Activated naive CD8-positive, alpha-beta T cell treated with anti-CD3 and anti-CD28 coated beads, Interleukin-2, amount 50 U/mL, for 16 hours (primary cell): Measurements from ENCODE around the gene METAP1D.
"Not testable (repeated sequence)": the region's sequence is repeated elsewhere in the genome, so short reads cannot be mapped to it uniquely, and the experiment has no call there.

Source experiments
- DNase-seq: peaks from one replicate; pipeline ENCODE4 v3.0.0-alpha.2; 2020; ENCODE audit warnings: low read depth, low spot score

The METAP1D gene

DNA sequence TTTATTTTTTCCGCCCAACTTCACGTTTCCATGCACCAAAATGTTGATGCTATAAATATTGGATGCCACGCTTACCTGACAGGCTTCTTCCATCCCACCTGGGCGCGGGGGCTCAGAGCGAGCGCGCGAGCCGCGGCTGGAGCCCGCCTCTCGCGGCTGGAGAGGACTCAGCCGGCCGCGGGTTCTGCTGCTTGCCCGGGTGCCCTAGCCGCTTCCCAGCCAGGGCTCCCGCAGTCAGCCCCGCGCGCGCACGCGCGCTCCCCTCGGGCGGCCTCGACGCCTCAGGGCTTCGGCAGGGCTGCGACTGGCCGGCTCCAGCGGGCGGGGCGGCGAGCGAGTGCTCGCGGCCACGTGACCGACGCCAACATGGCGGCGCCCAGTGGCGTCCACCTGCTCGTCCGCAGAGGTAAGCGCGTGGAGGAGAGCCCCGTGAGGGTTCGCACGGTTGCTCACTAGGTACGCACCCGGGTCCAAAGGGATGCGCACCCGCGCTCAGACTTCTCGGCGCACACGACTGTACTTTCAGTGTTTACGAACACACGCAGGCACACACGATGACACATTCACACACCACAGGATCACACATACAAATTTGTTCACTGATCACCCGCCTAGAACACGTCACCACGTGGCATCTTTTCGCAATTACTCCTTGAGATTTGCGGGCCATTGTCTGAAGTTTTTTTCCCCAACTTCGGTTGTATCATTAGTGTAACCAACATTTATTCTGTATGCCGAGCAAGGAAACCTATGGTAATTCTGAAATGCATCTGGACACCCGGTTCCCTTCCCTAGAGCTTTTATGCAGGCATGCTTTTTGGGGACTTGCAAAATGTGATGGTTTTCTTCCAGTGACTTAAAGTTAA lies at the start of gene METAP1D:
Gene METAP1D (plus strand): TSS at position 350 of the 866 bp plus-strand sequence. CDS start 17 bp downstream, at position 367.
- DNase-seq, result peak; percentile 73

DNA sequence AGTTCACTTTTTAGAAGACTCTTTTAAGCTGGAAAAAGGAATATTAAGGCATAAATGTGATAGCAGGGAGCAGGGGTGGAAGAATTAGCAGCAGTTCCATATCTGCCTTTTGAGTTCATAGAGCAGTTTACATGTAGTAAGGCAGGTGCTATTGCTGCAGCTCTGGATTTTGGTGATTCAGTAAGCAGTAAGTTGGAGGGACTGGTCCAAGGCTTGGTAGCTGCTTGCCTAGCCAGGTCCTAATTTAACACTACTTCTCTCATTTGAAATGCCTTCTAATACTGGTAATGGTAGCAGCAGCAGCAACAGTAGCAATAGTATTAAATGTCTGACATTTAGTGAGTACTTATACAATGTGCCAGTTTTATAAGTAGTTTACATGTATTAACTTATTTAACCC lies 47.5 kb upstream of the METAP1D start:
- DNase-seq, result no peak

DNA sequence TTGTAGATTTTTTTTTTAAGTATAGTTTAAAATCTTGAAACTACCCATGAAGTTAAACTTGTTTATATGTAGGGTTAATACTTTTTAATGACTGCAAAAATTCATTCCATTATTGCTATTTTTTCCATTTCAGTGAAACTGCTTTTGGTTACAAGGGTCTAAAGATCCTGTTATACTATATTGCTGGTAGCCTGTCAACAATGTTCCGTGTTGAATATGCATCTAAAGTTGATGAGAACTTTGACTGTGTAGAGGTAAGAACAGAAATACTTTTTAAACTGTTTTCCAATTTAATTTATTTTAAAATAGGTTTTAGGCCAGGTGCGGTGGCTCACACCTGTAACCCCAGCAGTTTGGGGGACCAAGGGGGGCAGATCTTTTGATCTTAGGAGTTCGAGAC lies 47.0 kb upstream of the METAP1D start:
- no peak for DNase-seq

DNA sequence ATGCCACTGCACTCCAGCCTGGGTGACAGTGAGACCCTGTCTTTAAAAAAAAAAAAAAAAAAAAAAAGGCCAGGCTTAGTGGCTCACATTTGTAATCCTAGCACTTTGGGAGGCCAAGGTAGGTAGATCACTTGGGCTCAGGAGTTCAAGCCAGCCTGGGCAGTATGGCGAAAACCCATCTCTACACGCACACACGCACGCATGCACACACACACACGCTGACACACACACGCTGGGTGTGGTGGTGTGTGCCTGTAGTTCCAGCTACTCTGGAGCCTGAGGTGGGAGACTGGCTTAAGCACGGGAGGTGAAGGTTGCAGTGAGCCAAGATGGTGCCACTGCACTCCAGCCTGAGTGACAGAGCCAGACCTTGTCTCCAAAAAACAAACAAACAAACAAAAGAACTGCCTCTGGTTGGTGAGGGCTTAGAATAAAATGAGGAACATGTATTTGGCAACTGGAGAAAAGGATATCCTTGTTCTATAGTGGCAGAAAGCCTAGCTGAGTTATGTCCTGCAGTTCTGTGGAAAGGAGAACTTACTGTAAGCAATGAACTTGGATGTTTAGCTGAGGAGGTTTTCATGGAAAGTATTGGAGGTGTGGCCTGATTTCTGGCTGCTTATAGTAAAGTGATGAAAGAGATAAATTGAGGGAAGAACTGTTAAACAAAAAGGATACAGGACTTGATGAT lies 43.5 kb upstream of the METAP1D start:
- DNase-seq, result no peak

DNA sequence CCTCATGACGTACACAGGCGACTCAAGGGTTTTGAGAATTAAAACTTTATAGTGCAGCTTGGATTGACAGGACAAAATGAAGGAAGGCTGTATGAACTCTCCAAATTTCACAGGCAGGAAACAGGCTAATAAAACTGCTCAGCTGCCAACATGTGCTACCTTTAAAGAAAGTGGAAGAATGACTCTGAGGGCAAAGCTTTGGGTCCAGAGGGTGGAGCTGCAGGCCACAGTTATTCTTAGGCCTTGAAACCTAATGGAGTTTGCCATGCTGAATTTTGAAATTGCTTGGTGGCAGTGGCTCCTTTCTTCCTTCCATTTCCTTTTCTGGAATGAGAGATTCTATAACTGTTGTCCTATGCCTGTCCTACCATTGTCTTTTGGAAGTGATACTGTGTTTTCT lies 42.7 kb upstream of the METAP1D start:
- DNase-seq, result no peak

DNA sequence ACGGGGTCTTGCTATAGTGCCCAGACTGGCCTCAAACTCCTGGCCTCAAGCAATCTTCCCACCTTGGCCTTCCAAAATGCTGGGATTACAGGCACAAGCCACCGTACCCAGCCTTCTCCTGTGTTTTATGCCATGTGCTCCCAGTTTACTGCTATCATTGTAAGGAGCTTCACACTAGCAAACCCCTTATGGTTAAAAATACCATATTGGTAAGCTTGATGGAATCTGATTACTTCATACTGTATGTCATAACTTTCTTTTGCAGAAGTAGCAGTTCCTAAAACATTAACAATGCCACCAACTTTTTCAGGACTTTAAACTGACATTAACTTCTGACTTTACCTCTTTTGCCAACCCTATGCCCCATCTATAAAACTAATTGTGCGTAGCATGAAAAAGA lies 41.3 kb upstream of the METAP1D start:
- DNase-seq, result no peak

DNA sequence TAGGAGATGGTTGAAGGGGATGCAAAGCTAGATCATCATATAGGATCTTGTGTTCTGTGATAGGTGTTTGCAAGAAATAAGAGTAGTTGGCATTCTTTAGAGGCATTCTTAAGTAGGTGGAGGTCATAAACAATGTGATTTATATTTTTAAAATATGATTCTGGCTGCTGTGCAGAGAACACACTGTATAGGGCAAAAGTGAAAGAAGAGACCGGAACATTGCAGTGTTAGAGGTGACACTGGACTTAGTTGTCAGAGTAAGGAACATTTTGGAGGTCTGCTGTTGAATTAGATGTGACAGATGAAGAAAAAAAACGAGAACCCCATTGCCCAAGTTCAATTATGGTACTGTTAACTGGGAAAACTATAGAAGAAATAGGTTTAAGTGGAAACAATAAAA lies 39.8 kb upstream of the METAP1D start:
- no peak for DNase-seq

DNA sequence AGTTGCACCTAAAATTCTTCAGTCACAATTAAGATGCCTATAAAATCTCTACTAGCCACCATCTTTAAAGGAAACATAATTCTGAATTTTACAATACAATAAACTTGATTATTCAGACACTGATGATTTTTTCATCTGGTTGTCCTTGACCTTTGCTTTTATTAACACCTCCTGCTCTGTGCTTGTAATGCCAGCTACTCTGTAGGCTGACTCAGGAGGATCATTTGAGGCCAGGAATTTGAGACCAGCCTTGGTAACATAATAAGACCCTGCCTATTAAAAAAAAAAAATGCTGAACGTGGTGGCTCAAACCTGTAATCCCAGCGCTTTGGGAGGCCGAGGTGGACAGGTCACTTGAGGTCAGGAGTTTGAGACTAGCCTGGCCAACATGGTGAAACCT lies 39.2 kb upstream of the METAP1D start:
- DNase-seq, result no peak

DNA sequence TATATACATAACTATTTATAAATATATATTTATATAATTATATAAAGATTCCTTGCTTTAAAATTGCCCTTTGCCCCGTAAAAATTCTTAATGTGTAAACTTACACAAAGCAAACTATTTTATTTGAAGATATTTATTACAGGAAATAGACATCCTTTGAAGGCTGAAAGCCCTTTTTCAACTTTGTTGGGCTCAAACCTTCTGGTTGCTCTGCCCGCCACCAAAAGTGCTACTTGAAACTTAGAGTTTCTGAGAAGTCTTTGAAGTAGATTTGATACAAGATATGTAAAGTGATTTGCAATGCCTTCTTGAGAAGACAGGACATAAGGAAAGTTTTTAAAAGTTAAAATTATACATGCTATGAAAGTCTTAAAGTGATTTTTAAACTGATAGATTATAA lies 36.6 kb upstream of the METAP1D start:
- no peak for DNase-seq

DNA sequence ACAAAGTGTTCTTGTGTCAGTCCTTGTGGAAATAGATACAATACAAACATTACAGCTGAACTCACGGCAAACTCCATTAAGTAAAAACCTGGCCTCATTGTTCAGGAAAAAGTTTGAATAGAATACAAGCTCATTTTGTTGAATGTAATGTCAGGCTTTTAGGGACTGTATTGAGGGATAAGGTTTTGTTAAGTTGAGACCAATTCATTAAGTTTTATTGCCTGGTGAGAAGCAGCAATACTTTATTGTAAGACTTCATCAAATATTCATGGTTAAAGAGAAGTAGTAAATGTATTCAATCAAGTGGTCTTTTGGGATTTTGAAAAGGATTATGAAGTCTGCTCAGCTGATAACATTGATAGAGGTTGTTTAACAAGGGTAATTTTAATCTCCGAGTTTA lies 35.4 kb upstream of the METAP1D start:
- no peak for DNase-seq

DNA sequence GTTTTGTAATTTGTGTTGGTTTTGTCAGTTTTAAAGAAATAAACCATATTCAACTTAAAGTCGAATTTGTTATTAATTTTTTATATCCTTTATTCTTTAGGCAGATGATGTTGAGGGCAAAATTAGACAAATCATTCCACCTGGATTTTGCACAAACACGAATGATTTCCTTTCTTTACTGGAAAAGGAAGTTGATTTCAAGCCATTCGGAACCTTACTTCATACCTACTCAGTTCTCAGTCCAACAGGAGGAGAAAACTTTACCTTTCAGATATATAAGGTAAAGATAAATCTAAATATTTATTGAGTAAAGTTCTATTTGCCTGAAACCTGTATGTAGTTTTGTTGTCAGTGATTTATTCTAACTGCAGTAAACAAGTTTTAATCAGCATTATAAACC lies 34.5 kb upstream of the METAP1D start:
- no peak for DNase-seq

DNA sequence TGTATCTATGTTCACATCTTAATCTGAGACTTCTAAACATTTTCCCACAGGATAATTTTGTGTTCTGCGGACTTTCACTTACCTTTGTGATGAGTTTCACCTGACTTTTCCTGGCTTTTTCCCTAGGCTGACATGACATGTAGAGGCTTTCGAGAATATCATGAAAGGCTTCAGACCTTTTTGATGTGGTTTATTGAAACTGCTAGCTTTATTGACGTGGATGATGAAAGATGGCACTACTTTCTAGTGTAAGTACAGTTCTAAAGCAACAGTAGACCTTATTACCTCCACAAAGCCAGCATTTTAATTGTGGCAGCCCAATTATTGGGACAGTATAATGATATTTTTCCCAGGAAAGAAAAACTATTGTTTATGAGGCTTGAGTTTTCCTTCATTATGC lies 34.1 kb upstream of the METAP1D start:
- no peak for DNase-seq

DNA sequence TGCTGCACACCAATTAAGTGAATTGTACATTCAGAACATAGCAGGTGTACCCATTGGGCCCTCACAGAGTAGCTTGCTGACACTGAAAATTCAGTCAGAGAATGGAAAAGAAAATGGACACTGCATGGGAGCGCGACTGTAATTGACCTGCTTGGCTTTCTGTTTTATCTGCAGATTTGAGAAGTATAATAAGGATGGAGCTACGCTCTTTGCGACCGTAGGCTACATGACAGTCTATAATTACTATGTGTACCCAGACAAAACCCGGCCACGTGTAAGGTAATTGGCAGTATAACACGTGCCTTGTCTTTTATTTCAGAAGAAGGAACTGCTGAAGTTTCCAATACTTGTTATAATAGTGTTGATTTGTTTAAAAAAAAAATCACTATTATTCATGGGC lies 33.5 kb upstream of the METAP1D start:
- DNase-seq, result no peak

DNA sequence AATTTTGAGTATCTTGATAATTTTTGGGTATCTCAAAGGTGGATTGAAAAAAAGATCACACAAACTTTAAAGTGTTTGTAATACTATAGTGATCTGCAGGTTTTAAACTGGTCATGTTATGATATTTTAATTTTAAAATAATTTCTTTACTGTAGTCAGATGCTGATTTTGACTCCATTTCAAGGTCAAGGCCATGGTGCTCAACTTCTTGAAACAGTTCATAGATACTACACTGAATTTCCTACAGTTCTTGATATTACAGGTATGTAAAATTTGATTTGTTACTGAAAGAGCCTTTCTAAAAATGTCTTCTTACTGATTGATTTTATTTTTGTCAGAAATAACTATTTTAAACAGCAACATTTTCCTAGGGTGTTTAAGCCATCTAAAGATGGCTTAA lies 33.1 kb upstream of the METAP1D start:
- DNase-seq, result no peak

DNA sequence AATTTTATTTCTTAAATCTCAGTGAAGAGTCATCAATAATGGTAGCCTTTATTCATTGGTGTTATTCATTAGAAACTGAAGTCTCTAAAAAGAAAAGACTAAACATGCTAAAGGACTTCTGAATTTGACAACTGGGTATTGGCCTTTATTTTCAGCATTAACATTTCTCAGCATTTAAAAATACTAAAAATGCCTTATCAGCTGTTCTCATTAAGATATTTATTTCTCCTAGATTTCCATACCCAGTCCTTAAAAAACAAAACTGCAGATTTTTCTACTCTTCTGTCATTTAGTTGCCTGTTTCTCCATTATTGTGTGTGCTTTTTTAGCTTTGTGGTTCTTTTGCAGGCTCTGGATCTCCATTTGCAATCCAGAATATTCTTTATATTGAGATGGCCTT lies 31.2 kb upstream of the METAP1D start:
- no peak for DNase-seq

DNA sequence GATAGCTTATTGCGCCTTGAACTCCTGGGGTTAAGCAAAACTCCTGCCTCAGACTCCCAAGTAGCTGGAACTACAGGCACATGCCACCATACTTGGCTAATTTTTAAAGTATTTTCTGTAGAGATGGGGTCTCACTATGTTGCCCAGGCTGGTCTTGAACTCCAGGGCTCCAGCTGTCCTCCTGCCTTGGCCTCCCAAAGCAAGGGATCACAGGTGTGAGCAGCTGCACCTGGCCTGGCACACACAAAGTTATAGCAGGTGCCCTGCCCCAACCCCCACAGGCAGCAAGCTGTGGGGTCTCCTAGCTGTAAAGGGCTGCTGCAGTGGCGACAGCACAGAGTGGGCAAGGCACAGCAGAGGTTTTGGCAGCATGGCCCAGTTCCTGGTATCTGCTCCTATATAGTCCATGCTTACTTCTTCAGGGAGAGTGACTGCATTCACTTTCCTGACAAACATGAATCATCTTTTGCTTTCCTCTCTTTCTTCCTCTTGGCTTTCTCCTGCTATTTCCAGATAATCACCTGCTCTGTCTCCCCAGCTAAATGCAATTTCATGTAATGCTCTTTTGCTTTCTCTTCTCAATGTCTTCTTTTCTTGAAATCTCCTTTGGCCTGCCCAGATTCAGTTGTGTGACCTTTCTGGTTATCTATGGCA lies 27.3 kb upstream of the METAP1D start:
- no peak for DNase-seq

DNA sequence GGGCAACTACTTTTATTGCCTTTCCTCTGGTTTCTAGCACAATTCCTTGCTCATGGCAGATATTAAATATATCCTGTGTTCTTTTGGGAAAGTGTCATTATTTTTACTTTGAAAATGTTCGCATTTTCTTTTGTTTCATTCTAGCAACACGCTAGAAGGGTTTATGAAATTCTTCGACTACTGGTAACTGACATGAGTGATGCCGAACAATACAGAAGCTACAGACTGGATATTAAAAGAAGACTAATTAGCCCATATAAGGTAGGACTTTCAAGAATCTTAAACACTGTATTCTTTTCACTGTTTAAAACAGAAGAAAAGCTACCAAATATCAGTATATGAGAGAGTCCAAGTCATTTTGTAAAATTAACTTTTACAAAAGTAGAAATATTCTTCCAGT lies 20.6 kb upstream of the METAP1D start:
- DNase-seq, result no peak

DNA sequence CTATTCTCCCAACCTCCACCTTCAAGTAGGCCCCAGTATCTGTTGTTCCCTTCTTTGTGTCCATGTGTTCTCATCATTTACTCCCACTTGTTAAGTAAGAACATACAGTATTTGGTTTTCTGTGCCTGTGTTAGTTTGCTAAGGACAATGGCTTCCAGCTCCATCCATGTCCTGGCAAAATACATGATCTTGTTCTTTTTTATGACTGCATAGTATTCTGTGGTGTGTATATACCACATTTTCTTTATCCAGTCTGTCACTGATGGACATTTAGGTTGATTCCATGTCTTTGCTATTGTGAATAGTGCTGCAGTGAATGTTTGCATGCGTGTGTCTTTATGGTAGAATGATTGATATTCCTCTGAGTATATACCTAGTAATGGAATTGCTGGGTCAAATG lies 15.8 kb upstream of the METAP1D start:
- DNase-seq, result not testable (repeated sequence)

DNA sequence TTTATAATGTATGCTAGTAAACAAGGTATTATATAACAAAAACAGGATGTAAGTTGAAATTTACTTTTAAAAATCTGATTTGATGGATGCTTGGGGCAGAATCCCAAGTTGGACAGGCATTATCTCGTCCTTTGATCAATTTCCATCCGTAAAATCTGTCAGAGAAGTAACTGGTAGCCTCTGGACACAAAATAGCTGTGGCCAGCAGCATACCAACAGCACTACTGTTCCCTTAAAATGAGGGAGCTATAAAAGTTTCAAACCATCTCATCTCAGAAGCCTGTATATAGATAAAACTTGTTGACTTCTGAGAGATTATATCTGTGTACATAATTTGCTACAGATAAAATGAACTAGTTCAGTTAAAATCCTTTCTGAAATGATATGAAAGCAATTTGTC lies 14.7 kb upstream of the METAP1D start:
- DNase-seq, result no peak

DNA sequence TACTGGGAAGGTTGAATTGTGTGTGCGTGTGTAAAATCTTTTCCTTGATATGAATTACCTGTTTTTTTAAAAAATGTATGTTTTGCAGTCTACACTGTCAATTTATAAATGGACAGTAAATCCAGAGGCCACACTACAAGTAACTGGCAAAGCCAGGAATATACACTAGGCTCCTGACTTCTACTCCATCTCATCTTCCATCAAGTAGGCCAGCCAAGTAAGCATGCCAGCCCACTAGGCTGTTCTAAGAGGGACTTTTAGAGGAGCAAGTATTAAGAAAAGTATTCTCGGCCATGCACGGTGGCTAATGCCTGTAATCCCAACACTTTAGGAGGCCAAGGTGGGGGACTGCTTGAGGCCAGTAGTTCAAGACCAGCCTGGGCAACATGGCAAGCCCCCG lies 13.0 kb upstream of the METAP1D start:
- no peak for DNase-seq

DNA sequence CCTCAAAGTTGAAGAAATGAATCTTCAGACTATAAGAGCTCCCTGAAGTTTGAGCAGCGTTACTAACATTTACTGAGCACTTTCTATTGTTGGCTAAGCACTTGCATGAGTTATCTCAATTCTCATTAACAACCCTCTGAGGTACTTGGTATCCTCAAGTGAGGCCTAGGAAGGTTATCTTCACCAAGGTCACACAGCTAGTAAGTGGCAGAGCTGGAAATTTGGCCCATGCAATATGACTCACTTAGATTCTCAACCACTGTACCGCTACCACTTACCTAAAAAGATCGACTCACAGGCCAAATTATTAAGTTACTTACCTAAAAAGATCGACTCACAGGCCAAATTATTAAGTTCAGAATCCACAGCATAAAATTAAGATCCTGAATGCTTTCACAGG lies 8.7 kb upstream of the METAP1D start:
- DNase-seq, result no peak

DNA sequence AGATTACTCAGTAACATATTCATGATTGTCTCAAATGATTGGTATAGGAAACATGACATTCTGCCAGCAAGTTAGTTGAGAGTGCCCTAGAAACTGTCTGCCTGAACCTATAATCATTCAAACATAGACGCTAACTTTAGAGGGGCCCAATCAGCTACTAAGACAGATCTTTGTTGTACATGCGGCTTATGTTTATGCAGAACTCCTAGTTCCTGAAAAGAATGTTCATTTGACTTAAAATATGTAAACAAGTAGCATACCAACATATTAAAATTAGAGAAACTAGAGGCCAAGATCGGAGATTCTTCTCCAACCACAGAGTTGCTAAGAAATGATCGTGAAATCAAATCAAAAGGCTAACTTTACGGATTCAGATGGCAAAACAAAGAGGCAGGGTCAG lies 4.2 kb upstream of the METAP1D start:
- DNase-seq, result no peak

DNA sequence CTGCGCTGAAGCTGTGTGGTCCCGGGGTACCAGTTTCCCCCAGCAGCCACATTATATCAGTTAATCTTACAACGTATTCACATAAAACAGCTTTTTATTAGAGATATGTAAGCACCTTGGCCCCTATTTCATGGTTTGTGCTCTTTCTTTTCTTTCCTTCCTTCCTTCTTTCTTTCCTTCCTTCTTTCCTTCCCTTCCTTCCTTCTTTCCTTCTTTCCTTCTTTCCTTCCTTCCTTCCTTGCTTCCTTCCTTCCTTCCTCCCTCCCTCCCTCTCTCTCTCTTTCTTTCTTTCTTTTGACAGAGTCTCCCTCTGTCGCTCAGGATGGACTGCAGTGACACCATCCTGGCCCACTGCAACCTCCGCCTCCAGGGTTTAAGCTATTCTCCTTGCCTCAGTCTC lies 3.7 kb upstream of the METAP1D start:
- DNase-seq, result no peak
